GM18511 (cell line): ENCODE measurements around the gene MTIF2.
"Not testable (repeated sequence)": the region's sequence is repeated elsewhere in the genome, so short reads cannot be mapped to it uniquely, and the experiment has no call there.

ENCODE experiments used
- ATAC-seq: cut with Tn5 transposase; IDR thresholded peaks from one replicate; pipeline ENCODE4 v1.9.1; 2021; ENCODE audit warnings: mild to moderate bottlenecking, moderate library complexity; ENCODE audit not compliant: unreplicated experiment

The MTIF2 gene

DNA sequence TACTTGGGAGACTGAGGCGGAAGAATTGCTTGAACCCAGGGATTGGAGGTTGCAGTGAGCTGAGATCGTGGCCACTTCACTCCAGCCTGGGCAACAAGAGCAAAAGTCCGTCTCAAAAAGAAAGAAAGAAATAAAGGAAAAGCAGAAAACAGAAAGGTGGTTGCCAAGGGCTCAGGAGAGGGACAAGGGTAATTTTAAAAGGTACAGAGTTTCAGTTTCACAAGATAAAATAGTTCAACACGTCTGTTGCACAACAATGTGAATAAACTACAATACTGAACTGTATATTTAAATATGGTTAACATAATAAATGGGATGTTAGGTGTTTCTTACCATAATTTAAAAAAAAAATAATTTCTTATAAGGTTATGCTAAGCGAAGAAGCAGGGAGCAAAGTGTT lies 23.6 kb downstream of the MTIF2 start:
- no peak for ATAC-seq

DNA sequence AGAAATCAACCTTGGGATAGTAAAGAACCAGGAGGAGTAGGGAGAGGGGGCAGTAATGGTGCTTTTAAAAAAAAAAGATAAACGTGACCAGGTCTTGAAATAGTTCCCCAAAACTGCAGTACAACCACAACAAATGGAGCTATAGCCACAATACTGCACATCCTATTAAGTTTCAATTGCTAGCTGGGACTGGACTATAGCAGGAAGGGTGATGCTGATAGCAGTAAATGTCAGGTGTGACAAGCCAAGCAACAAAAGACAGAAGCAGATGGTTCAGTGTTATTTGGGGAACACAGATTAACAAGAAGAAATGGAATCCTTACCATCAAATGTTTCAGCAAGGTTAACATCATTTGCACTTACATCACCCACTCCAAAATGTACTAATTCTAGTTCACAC lies 26.4 kb downstream of the MTIF2 start:
- no peak for ATAC-seq

DNA sequence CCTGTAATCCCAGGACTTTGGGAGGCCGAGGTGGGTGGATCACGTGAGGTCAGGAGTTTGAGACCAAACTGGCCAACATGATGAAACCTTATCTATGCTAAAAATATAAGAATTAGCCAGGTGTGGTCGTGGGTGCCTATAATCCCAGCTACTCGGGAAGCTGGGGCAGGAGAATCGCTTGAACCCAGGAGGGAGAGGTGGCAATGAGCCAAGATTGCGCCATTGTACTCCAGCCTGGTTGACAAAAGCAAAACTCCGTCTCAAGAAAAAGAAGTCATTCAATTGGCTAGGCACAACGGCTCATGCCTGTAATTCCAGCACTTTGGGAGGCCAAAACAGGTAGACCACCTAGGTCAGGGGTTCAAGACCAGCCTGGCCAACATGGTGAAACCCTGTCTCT lies 27.4 kb downstream of the MTIF2 start:
- ATAC-seq, result not testable (repeated sequence)

DNA sequence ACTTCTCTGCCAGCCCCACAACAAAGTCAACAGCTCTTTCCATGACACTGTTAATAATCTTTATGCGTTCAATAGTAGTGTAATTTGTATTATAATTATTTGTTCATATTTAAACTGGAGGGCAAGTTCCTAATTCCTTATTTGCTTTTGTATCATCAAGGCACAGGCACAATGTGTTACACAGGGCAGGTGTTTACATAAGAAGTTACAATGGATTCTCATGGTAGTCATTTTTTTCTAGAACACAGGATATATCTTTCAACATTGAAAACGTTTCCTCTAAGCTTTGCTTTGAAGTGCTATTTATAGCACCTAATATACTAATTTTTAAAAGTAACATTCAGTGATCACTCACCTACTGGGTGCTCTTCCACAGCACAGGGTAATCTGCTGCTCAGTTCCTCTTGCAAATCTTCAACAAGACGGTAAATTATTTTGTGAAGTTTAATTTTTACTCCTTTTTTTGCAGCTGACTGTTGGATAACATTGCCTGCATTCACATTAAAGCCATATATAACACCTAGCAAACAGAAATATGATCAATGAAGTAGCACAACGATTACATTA lies 29.3 kb downstream of the MTIF2 start:
- no peak for ATAC-seq

DNA sequence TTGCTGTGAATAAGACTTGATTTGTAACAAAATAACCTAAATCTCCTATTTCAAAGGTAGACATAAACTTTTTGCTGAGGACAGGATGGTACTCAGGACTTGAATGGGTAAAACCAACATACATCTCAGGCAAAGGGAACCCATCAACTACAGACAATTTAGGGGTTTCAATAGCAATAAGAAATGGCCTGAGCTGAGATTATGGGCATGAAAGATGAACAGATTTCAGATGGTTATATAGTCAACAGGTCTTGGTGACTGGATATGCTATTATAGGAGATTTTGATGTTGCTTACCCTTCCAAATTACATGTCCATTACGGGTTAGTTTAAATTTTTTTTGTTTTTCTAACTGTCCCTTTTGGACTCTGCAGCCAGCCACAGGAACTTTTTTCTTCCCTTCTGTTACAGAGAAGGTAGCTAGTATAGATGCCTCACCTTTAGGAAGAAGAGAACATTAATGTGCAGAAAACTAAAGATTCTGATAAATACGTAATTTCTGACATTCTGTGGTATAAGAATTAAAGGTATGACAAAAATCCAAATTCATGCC lies 32.0 kb downstream of the MTIF2 start:
- no peak for ATAC-seq

DNA sequence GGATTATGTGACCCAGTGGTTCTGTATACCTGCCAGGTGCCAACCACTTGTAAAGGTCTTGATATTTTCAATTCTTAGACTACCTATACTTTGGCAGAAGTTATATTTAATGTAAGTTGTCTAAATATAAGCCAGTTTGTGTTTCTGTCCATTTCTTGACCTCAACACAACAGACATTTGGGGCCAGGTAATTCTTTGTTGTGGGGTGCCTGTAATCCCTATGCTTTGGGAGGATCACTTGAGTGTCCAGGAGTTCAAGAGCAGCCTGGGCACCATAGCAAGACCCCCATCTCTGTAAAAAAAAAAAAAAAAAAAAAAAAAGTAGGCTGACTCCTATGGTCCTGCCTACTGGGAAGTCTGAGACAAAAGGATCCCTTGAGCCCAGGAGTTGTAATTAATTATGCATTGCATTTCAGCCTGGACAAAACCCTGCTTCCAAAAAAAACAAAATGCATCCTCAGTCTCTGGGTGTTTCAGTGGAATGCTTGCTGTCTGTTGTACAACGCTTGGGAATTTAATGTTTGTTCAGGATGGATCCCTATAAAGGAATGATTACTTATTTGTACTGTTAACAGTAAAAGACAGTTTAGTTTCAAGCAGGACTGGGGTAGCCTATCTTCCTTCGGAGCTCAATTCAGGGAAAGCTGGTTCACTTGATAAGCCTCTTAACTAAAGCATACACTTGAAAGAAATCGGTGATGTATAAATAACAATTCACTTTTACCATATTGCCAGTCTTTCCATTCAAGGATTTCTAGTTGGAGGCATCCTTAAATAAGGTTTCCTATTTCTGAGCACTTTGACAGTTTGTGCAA lies 33.1 kb downstream of the MTIF2 start:
- no peak for ATAC-seq

DNA sequence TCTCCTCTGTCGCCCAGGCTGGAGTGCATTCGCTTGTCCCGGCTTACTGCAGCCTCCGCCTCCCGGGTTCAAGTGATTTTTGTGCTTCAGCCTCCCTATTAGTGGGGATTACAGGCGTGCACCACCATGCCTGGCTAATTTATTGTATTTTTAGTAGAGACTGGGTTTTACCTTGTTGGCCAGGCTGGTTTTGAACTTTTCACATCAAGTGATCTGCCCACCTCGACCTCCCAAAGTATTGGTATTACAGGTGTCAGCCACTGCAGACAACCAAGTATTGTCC lies 35.4 kb downstream of the MTIF2 start:
- no peak for ATAC-seq

DNA sequence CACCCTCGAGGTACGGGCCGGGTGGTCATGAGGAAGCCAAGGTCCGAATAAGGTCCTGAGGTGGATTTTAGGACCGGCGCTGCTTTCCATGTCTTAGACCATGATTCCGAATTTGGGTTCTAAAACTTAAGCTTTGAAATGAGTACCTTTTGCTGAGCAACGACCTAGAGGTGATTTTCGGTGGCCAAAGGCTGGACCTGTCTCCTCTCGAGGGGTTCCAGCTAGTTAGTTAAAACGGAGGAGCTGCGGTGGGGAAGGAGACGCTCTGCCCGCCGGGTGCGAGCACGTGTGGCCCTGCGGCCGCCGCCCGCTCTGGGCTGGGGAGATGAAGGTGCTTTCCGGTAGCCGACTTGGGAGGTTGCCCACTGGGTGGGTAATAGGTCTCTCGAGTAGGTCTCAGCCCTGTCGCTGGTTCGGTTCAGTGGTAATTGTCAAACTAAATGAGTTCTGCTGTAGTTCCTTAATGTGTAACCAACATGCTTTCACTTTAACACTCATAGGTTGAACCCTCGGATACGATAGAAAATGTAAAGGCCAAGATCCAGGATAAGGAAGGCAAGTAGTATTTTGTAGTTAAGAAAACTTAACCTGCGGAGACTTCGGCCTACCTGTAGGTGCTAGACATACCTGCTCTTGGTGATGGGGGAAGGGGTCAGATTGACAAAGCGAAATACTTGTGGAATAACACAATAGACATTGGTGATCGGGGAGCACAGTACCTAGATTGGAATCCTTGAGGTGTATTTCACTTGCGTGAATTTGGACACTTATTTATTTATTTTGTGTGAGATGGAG lies 36.0 kb downstream of the MTIF2 start:
- peak; percentile 36 for ATAC-seq

DNA sequence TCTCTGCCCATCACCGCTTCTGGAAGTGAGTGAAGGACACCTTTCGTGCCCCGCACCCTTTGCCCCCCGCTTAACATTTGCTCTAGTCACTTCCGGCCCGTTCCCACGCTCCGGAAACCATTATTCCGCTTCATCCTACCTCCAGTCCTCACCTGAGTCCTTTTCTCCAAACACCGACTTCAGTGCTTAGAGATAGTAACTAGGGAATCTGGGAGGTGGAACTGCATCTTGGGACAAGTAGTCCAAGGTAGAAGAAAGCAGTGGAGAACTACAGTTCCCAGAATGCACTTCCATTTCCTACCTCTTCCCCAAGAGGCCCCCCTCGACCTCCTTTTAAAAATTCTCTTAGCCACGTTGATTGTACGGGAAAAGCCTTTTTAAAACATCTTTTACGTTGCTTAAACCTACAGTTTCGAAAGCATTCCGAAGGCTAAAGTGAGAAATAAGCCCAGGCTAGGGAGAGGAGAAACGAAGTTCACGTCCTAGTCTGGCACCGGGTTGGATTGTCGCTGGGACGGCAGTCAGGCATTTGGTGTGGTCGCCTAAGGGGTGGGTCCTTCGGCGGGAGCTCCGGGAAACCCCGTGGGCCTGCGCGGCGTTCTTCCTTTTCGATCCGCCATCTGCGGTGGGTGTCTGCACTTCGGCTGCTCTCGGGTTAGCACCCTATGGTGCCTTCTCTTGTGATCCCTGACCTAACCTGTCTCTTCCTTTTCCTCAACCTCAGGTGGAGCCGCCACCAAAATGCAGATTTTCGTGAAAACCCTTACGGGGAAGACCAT lies 36.8 kb downstream of the MTIF2 start, which contains the start of the genes CLHC1 and RPS27A:
TSS of gene CLHC1 (minus strand) at position 210 of the 779 bp plus-strand sequence. CDS start 9,882 bp downstream, outside the sequence.
TSS of gene RPS27A (plus strand) at position 605 of the 779 bp plus-strand sequence. CDS start at position 742, 137 bp downstream.
- ATAC-seq, result peak; percentile 90

DNA sequence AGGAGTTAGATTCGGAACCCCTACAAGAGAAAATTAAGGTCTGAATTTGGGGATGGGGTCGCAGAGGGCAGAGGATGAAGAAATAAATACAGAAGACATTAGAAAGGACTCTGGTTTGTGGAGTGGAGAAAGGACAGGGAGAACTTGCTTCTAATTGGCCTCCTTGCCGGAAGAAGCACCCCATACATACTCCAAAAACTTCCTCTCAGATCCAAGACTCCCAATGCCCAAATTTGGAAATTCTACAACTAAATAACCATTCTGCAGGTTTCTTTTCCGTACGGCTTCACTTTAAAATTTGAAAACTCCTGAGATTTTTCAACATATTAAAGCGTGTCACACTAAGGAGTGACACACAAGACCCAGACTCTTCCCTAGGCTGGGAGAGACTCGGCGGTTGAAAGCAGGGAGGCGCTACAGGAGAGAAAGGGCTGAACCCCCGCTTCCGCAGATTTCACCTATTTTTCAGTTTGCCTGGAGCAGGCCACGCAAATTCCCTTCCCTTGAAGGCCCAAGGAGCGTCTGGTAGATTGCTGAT lies 37.4 kb downstream of the MTIF2 start:
- ATAC-seq, result no peak

DNA sequence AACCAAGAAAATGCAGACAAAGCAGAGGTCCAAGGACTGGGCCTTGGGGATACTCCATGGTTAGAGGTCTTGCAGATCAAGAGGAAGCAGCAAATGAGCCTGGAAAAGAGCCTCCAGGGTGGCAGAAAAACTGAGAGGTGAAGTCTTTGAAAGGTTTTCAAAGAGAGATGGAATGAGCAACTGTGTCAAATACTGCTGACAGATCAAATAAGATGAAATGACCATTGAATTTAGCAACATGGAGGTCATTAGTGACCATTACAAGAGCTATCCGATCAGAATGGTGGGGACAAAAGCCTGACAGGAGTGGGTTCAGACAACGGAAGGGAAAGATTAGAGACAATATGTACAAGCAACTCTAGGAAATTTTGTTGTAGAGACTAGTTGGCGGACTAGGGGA lies 38.5 kb downstream of the MTIF2 start:
- ATAC-seq, result no peak

DNA sequence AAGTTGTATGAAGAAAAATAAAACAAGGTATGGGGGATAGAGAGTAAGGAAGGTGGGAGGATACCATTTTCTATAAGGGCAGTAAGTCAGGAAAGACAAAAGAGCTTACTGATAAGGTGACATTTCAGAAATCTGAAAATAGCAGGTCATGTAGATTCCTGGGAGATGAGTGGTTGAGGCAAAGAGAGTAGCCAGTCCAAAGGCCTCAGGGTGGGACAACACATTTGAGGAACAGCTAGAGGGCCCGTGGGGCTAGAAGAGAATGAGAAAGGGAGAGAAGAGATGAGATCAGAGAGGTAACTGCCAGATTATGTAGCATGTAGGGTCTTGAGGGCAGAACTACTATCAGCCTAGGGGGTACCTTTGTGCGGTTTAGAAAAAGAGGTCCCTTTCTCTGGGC lies 39.8 kb downstream of the MTIF2 start:
- no peak for ATAC-seq

DNA sequence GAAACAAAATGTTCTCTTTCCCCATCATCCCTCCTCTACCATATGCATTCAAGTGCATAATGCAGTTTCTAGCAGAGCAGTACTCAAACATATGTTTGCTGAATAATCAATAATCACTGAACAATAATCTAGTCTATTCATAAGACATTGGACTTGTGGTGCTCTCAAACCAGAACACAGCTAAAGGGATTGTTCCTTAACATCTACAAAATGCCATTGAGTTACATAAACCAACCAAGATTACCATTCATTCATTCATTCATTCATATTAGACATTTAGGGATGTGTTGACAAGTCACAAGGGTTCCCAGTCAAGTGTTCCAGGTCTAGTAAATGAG lies 40.8 kb downstream of the MTIF2 start:
- ATAC-seq, result no peak

DNA sequence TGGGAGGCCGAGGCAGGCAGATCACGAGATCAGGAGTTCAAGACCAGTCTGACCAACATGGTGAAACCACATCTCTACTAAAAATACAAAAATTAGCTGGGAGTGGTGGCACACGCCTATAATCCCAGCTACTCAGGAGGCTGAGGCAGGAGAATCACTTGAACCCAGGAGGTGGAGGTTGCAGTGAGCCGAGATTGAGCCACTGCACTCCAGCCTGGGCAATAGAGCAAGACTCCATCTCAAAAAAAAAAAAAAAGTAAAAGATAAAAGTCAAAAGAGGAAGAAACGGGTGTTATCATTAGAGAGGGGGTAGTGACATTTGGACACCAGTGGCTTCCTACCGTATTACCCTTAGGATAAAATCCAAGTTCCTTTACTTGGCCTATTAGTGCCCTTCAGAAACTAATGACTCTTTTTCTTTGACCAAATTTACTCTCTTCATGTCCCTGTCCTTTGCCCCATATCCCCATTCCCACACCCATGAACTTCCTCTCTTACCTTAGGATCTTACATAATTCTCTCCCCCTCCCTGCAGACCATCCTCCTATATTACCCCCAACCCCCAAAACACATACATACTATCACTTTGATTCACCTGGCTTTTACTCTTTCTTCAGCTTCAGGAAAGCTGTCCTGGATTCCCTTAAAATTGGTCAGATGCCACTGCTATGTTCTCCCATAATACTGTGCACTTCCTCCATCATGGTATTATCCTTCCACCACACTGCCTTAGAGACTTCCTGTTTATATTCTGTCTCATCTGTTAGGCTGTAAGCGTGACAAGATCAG lies 41.4 kb downstream of the MTIF2 start:
- not testable (repeated sequence) for ATAC-seq

DNA sequence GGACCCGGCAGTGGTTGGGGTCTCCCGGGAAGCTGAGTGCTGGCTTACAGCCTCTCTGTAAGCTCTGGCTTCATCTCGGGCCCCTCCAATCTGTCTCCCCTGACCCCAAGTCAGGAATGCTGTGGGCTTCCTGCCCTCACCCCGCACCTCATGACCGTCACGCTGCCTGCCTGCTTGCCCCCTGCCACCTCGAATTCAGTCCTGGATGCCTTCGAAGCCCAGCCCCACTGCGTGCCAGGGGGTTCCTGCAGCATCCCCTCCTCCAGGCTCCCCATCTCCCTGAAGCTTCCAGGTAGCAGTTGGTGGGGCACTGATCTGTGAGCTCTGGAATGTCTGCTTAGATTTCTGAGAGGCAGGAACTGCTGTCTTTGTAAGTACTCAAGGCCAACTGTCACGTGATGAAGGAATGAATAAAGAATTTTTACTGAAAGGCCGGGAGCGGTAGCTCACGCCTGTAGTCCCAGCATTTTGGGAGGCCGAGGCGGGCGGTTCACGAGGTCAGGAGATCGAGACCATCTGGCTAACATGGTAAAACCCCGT lies 43.5 kb downstream of the MTIF2 start:
- no peak for ATAC-seq

DNA sequence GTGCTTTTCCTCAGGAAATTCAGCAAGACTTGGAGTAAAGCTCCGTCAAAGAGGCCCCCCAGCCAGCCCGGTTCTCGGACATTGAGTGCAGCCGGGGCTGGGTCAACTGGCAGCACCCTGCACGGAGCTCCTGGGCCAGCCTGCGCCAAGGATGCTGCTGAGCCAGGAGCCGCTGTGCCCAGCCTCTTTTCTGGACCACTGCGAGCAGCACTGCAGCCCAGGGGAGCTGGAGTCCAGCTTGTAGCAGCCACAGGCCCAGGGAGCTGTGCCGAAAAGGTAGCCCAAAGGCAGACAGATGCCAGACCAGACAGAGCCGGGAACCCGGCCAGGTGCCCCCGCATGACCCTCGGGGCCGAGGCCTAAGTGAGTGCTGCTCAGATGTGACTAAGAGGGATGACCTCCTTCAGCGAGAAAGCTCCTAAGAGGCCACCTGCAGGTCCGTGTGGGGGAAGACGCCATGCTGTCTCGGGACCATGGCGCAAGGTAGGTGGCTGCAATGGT lies 44.2 kb downstream of the MTIF2 start:
- ATAC-seq, result no peak

DNA sequence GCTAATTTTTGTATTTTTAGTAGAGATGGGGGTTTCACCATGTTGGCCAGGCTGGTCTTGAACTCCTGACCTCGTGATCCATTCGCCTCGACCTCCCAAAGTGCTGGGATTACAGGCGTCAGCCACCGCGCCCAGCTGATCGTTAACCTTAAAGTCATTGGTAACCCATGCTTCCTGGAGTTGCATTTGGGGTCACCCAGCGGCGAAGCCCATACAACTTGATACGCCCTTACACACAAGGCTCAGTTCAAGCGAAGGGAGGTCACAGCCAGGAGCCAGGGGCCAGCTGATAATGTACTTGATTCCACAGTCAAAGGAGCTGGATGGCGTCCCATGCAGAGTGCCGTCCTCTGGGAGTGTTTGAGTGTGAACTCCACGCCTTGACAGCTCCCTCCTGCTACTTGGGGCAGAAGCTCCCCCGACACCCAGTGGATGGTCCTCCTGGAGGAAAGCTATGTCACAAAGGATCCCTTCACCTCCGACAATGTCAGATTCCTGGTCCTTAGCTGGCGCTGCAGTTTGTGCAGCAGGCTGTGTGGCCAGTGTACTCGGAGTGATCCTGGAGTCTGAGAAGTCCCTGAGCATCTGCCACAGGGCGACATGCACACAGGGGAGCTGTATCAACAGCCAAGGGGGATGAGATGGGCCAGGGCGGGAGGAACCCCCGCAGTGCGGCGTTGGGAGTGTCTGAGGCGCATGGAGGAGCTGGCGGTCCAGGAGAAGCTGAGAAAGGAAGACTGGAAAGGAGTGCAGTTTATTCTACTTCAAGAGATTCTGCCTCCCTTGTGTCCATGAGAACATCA lies 44.9 kb downstream of the MTIF2 start:
- no peak for ATAC-seq

DNA sequence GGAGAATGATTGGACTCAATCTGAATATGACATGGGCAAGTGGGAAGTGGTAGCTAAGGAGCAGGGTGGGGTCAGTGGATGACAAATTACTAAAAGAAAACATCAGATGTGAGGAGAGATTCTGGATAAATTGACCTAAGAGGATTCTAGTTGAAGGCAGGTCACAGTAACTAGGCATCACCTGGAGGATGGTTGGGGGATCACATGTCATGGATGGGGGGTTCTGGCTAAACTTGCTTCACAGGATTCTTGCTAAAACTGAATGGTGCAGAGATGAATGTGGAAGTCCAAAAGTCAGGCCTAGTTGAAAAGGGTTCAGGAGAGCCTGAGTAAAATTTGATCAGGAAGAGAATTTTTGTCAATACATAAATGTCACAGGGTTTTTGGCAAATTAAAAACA lies 55.2 kb downstream of the MTIF2 start:
- no peak for ATAC-seq

DNA sequence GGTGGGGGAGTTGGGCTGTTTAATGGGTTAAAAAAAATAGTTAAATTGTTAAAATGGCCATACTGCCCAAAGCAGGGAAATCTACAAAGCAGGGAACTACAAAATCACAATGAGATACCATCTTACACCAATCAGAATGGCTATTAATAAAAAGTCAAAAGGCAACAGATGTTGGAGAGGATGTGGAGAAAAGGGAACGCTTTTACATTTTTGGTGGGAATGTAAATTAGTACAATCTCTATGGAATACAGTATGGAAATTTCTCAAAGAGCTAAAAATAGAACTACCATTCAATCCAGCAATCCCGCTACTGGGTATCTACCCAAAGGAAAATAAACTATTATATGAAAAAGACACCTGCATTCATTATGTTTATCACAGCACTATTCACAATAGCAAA lies 64.1 kb downstream of the MTIF2 start:
- ATAC-seq, result no peak
